Hindlimb muscle (tissue), 1 donor: Measurements from ENCODE around the gene FOXP1. TPM values are rescaled to one million over a fixed set of nuclear protein-coding genes. Genes with fewer than 3 reads are reported as not detected.

Experiments used
- DNase-seq: peaks from one replicate; pipeline ENCODE4 v3.0.0-alpha.2; 2013
- polyA plus RNA-seq: library from polyadenylated mRNA; unstranded; fragments of 120-200 nt; gene quantifications from one replicate; pipeline ENCODE4 v1.2.1, GENCODE V29; 2013; ENCODE audit not compliant: insufficient read length

FOXP1 gene
- polyA plus RNA-seq, 1 donor, result 18.2 TPM

DNA sequence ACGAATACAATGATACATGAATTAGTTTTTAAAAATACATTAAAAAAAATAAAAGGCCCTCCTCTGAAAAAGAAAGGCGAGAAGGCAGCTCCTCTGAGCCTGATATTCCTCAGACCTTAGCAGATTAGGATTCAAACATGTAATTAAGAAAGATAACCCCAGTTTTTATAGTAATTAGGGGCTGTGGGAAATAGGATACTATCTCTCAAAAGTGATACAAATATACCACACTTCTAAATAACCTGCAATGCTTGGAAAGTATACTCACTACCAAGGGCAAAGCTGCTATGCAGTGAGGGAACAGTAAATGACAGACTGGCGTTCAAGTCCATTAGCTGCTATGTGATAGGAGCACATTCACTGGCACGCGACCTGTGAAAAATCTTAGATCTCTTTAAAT, 445.1 kb downstream of the FOXP1 start:
- no peak for DNase-seq

DNA sequence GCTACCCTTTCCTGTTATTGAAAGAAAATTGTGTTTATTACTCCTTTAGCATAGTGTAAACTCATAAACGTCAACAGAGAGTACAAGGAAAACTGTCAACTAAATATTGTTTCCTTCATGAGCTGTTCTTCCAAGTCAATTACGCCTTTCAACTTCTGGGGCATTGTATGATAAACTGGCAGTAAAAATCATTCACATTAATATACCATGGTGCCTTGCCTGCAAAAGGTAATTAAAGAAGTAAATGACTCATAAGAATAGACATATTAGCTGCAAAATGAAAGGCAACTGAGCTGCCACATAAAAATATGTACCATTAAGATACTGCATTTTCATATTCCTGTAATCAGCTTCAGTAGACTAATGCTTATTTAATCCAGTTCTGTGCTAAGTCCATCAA, 447.3 kb downstream of the FOXP1 start:
- no peak for DNase-seq

DNA sequence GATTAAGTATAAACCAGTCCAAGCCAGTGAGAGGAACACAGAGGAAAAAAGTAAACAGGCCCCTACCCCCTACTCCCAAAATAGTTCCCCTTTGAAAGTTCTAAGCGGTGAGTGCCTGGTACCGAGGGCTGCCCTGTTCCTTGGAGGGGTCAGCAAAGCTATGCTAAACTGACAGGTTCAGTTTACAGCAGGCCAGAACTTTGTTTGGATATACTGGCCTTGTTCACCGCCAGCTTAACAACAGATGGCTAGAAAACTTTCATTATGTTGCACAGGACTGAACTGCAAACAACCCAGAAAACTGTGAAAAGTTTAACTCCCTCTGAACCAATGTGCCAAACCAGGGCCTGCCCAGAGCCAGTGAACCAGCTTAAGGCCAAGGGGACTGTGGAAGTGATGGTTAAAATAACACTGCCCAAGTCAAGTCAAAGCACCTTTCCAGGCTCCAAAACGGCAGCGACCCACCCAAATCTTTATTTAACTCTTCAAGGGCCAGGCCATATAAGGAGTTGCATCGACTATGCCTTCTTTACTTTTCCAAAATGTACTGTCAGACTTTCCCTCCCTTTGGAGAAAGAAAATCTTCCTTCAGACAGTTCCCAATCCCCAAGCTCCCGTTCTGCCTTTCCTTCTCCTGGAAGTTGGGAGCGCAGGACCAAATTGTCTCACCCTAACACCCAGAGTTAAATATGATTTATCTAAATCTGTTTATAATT, 448.0 kb downstream of the FOXP1 start:
- DNase-seq, result no peak

DNA sequence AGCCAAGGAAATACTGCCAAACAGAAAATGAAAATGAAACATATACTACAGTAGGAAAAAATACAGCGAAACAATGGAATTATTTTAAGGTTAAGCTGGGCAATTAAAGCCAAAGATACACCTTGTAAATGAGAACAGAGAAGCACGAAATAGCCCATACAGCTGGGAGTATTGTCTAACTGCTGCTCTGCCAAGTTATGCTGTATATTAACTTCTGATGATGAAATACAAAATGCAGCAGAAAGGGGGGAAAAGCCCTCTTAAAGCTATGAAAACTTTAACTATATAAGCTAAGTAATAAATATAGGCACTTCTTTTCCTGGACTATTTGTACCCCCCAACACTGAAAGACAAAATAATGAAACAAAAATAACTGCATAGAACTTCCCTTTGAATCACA, 449.0 kb downstream of the FOXP1 start:
- DNase-seq, result no peak

DNA sequence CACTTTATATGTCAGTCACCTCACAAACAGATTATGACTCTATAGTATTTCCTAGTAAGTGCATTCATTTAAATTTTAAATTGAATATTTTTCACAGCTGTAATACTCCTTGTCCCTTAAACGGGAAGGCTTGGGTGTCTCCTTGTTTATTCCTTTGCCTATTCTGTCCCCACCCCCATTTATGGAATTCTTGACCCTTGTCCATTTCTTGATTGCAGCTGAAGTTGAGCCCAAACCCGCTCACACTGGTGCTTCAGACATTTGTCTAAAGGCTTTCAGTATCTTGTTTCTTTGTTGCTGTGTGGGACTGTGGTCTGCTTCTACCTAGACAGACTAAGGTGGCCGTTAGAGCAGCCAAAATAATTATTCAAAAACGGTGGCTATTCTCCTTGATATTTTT, 449.7 kb downstream of the FOXP1 start:
- DNase-seq, result no peak

DNA sequence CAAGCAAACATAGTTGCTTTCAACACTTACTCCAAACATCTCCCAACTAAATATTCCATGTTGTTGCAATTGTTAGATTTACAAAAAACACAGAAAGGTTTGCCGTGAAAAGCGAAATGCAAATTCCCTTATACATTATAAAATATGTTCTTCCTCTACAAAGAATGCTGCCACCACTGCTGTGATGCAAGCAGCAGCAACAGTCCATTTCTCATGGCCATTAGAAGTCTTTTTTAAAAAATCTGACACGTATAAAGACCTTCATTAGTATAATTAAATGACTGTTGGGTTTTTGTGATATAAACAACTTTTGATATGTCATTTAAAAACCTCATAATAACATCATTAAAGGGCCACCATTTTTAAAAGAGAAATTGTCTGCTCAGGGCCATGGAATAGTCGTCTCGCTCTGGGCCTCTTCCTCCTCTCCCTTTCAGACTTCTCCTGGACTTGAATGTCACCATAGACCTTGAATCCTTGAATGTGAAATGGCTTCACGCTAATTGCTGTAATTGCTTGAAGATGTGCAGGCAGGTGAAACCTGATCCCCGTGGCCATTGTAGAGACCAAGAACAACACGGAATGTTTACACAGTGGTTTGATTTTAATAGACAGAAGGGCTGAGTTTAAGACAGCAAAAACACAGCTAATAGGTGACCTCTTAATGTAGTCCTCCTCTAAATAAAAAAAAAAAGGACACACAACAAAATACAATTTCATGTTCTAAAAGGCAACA, 450.4 kb downstream of the FOXP1 start:
- DNase-seq, result no peak

DNA sequence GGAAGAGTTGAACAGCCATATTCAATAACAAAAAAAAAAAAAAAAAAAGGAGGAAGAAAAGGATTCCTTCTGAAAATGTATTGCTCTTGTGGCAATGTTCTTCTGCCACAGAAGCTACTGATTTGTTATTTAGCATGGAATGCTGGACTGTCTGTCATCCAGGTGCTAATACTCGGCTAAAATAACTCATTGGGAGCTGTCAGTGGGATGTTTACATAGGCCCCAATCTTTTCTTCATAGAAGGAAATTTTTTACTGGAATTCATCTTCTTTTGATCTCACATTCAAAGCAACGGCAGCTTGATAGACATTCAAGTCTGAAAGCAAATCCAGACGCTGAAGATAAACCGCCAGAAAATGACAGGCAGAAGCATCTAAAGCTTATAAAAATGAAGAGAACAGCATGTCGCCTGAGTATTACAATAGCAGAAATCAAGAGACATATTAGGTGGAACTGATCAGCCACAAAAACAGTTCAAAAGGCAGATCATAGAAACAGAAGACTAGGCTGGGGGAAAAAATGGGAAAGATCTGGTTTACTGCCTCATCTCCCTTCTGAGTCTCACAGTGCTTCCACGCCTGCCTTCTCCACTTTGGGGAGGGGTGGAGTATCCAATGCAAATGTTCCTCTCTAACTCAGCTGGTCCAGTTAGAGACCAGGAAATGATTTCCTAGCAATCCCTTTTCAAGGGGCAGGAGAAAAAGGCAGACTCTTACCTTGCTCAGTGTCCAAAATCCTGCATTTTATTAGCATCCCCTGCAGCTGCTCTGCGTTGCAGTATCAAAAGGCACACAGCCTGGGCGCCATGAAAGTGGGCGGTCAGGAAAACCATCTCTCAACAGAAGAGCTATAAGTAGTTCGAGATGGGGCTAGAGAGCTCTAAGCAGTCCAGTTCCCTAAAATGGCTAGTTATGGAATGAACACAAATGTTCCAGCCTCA, 451.9 kb downstream of the FOXP1 start:
- DNase-seq, result no peak

DNA sequence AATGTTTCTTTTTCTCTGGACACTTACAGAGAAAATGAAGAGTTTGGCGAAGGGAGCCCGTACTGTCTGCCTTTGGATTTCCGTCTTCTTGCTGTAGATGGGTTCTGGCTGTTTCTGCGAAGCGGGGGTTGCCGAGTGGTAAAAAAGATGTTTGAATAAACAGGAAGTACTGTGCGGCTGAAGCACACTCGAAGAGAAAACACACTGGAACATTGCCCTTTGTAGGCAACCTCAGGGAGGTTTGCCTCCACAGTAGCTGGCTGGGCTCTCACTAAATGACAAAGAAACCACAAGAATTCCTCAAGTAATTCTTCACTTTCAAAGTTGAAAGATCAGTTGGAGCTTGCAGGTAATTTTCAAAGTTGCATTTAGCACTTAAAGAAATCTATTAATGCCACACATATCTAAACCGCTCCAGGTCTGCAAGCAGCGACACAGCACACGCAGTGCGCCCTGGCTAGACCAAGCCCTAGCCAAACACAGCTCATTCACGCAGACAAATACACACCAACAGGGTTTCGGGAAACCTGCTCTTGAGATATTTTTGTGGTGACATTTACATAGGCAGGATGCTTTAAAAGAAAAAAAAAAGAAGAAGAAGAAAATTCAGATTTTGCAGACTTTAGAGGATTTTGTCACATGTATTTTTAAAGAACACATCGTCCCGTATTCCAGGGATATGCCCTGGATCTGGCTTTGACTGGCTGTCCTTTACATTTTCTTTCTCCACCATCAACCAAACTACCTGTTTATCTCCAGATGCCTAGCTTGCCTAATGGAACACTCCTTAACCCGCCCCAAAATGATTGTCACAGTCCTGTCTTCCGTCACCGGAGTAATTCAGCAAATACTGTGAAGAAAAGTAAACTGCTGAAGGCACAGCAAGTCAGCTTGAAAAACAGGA, 452.8 kb downstream of the FOXP1 start:
- peak; percentile 75 for DNase-seq

DNA sequence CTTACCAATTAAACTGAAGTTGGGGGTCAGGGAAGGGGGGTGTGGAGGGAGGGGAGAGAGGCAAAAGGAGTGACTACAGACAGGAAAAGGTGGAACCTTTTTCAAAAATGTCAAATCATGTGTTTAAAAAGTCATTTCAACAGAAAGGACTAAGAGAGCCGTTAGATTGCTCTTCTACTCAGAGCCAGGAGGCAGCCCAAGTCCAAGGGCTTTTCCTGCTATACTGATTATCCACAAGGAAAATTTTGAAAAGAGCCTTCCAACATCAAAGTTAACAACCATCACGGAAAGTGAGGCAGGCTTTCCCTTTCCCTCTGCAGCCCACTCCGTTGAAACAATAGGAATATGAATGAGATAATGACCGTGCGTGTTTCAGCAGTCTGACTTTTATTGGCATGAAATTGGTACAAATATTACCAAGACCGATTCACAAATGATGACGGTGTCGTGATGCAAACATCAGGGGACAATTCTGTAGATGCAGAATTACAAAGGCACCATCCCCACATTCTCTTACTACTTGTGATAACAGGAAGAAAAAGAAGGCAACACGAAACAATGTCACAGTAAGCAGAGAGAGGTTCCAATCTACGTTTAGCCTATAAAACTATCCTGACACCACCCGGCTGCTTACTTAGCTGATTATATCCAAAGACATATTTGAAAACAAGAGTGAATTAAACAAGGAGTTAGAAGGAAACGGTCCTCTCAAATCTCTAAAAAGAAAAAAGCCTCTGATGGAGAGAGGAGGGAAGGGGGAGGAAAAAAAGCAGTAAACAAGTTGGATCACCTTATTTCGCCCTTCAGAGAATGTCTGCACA, 453.7 kb downstream of the FOXP1 start:
- DNase-seq, result peak; percentile 72

DNA sequence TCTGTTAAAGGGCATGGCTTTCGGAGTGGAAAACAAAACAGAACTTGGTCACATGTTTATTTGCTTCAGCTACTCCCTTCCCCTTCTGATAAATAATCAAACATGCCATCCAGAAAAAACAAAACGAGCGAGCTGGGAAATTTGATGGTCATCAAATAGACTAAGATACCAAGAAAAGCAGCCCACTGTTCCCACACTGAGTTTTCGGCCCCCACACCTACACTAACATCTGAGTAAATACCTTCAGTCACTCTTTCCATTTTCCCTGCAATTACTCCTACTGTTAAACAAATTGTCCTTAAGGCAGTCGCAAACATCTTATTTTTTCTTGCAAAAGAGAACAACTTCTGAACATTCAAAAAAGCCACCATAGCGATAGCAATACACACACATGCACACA, 454.6 kb downstream of the FOXP1 start:
- peak; percentile 48 for DNase-seq

DNA sequence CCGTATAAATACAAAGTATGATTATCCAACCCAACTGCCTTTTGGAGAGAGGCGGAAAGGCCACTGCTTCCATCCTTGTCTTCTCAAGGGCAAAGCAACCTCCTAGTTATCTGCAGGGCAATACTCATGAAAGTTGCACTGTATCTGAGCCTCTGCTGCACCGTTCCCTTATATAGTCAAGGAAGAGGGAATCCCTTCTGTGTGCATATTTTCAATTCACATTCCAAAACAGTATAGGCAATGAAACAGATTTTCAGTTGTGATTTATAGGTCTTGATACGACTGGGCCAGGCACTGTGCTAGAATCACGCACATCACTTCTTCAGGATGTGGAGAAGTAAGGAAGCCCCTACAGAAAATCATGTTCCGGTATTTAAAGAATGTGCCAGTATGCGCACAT, 455.7 kb downstream of the FOXP1 start:
- no peak for DNase-seq

DNA sequence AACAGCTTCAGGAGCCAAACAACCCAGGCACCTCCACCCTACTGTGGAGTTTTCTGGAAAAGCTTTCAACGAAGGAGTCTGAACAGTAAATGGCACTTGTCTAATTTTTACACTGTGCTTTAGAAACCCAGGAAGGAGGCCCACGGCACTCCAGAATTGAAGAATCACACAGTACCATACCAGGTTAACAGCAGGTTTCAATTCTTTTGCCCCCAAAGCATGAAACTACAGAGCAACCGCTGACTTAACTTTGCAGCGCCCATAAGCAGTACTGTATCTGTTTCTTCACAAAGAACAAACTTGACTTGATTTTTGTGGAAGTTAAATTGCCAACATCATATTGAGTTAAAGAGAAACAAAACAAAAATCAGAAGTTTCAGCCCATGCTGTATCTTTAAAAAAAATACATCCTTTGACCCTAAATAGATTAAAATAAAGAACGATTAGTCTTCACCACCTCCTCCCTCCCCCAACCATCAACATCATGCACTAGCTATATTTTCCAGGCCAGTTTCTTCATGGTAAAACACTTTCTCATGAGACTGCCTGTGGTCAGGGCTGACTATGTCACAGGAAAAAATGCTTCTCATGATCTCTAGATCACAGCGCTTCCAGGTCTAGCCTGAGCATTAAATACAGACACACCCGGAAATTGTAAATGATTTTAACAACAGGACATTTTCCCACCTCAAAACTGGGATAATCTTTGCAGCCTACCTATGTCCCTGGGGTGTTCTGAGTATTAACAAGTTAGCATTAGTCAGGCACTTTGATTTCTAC, 456.3 kb downstream of the FOXP1 start:
- peak; percentile 37 for DNase-seq

DNA sequence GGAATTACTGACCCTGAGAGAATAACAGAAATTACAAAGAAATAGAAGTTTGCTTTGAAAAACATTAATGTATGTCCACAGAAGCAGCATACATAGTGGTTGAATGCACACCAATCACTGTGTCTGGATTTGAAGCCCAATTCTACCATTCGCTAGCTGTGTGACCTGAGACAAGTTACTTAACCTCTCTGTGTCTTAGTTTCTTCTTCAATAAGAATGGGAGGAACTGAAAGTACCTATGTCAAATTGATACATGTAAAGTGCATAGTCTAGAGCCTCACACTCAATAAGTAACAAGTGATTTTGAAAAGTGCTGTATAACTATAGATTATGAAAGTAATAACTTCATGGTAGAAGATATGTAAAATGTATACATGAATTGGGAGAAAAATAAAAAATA, 457.8 kb downstream of the FOXP1 start:
- DNase-seq, result no peak

DNA sequence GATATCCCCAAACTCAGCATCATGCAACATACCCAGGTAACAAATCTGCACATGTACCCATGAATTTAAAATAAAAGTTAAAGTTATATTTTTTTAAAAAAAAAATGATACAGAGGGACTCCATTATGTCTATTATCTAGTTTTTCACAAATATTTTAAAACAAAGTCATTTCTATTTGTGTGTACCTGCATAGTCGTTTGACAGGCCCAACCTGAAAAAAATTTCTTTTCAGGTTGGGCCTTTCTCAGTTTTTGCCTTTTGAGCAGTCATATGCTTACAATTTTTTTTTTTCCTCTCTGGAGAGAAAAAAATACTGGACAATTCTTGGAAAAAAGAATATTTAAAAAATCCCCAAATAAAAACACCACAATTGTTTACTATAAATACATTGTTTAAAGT, 459.5 kb downstream of the FOXP1 start:
- no peak for DNase-seq

DNA sequence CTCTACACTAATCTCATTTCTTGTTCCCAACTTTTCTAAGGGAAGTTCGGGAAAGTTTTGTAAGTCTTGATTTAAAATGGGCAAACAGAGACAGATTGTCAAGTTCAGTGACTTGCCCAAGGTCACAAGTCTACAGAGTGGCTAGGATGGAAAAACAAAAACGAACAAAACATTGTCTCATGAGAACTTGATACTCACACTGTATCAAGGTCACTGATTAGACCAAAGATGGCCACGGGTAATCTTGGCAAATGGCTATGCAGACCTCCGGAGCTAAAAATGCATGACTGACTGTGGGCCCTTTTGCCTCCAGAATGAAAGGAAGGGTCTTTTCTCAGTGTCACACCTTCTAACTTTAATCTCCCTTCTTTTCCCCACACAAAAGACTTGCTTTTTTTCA, 460.9 kb downstream of the FOXP1 start:
- DNase-seq, result no peak

DNA sequence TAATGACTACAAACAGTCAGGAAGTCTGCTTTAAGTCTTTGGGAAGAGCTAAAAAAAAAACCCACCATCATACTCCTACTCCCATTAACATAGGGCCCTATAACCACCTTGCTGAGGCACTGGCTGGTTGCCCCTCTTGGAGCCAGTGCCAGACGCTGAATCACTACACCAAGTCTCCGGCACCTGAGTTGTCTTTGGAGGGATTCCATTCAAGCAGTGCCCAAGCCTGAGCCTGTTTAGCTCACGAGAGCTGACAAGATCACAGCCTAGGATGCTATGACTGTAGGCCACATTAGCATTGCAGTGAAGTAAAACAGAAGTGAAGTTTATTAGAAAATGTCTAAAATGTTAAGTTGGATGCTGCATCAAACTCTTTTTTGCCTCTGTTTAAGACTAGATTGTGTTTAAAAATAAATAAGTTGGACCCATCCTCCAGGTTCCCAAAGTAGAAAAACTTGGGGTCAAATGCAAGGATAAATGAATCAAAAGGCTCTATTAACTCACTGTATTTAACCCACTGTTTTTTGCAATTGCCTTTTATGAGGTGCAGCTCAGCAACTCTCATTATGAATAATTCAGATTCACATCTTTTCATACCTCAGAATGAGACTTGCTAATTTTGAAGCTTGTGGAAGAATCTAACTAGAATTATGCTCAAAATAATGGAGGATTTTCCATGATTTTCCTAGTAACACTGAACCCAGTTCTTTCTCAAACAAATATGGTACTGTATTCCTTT, 461.9 kb downstream of the FOXP1 start:
- DNase-seq, result no peak

DNA sequence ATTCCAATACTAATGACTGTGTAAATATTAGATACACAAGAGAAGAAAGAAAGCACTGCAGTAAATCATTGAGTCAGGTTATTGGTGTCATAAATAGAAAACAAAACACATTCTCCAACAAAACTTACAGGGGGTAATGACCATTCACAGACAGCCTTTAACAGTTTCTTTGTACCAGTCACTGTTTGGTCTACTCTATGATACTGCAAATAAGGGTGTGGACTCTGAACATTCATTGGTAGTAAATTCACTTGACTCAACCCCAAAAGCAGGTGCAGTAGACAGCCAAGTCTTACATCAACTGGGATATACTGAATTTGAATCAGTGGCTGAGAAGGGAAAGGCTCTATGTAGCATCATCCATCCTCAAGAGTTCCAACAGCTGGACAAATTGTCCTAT, 463.5 kb downstream of the FOXP1 start:
- no peak for DNase-seq

DNA sequence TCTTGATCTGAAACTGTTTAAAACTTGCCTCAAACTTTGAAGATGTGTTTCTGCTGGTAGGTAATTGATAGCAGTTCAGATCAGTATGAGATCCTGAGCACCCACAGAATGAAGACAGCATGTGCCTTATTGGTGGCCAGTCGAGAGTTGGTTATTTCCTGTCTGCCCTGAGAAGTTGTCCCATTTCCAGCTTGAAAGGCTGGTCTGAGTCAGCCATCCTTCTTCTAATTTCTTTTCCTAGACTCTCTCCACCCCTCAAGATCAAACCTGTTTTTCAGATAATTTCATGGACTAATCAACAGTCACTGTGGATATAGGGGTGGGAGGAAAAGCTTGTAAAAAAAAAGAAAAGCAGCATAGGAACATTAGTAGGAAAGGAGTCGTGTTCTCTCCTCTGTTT, 464.4 kb downstream of the FOXP1 start:
- DNase-seq, result no peak

DNA sequence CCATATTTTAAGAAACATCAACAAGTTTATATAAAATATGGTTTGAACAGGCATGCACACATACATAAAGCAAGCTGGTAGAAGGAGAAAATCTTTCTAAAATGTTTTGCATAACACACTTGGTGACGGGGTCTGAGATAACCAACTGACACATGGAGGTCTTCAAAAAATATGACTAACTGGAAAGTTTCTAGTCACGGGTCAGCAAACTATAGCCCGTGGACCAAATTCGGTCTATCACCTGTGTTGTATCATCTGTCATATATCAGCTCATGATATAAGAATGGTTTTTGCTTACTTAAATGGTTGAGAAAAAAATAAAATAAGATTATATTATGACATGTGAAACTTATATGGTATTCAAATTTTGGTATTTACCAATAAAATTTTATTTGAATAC, 465.1 kb downstream of the FOXP1 start:
- no peak for DNase-seq
